ENCODE results near the gene RIPK4. TPM values are rescaled to one million over a fixed set of nuclear protein-coding genes. Genes with fewer than 3 reads are reported as not detected.

RIPK4 gene
- total and polyA plus RNA-seq, 2 of the 13 experiments (the other 11 are each of a cell fraction or from before 2014, with no cell fraction given): 3.1 to 4.9 TPM

GRCh38 chr21:41774467-41775148, 7.8 kb upstream of the RIPK4 start (continued):
- TF ChIP-seq ZNF501 (CRISPR knock-in tag; IDR thresholded peaks at IDR 0.05) (no peak), ZNF18 (CRISPR knock-in tag; IDR thresholded peaks at IDR 0.05; ENCODE audit: insufficient replicate concordance) (no peak), BRCA1 (CRISPR knock-in tag; IDR thresholded peaks at IDR 0.05) (no peak), ZFAT (CRISPR knock-in tag; conservative IDR thresholded peaks at IDR 0.05) (no peak), FOXP1 (IDR thresholded peaks at IDR 0.05) (no peak), FOXP1 (CRISPR knock-in tag; IDR thresholded peaks at IDR 0.05) (0 out of 2 replicates have a peak, but pooled peaks have one; percentile 10), RXRB (CRISPR knock-in tag; IDR thresholded peaks at IDR 0.05; ENCODE audit: borderline replicate concordance) (0 out of 2 replicates have a peak, but pooled peaks have one; percentile 26), SP2 (CRISPR knock-in tag; IDR thresholded peaks at IDR 0.05) (no peak), POGZ (CRISPR knock-in tag; IDR thresholded peaks at IDR 0.05) (no peak), ETS1 (CRISPR knock-in tag; IDR thresholded peaks at IDR 0.05) (no peak), TEAD3 (CRISPR knock-in tag; optimal IDR thresholded peaks at IDR 0.05; ENCODE audit: borderline replicate concordance) (no peak), ZSCAN20 (CRISPR knock-in tag; IDR thresholded peaks at IDR 0.05; ENCODE audit: borderline replicate concordance) (no peak), RBM22 (optimal IDR thresholded peaks at IDR 0.05; ENCODE audit: low read length) (no peak), BRF2 (CRISPR knock-in tag; IDR thresholded peaks at IDR 0.05) (no peak), GMEB1 (CRISPR knock-in tag; IDR thresholded peaks at IDR 0.05; ENCODE audit: borderline replicate concordance) (no peak), BCL6 (CRISPR knock-in tag; IDR thresholded peaks at IDR 0.05) (peak; percentile 39; the same call in 1 of the 2 replicates), ZNF569 (CRISPR knock-in tag; IDR thresholded peaks at IDR 0.05; ENCODE audit: borderline replicate concordance) (no peak), PRDM10 (CRISPR knock-in tag; IDR thresholded peaks at IDR 0.05; ENCODE audit: low read depth) (no peak), RARA (CRISPR knock-in tag; IDR thresholded peaks at IDR 0.05) (0 out of 2 replicates have a peak, but pooled peaks have one; percentile 29), ZNF749 (CRISPR knock-in tag; IDR thresholded peaks at IDR 0.05; ENCODE audit: borderline replicate concordance) (no peak), ZC3H4 (CRISPR knock-in tag; IDR thresholded peaks at IDR 0.05; ENCODE audit: borderline replicate concordance) (no peak)
